CD4-positive, alpha-beta T cell treated with Interleukin-15 for 1 hour (primary cell): Measurements from ENCODE around the gene OSBPL6.
"Not testable (repeated sequence)": the region's sequence is repeated elsewhere in the genome, so short reads cannot be mapped to it uniquely, and the experiment has no call there.

ENCODE experiments used
- DNase-seq: peaks from one replicate; pipeline ENCODE4 v3.0.0-alpha.2; 2020

OSBPL6 gene

DNA sequence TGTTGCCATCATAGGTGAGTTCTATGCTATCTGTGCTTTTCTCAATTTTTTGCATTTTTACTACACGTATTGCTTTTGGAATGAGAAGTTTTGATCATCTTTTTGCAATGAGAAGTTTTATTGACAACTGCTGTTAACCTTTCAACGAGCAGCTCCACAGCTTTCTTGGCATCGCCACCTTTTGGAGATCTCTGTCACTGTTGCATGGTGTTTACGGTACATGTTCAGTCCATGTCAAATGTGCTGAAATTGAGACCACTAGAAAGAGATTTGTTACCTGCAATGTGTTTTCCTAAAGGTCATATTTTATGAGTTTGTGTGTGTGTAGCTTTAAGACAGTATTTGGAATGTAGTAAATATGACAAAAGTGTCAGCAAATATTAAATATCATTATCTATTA, 120.8 kb downstream of the OSBPL6 start:
- no peak for DNase-seq

GRCh38 chr2:178315488-178315948, 121.2 kb downstream of the OSBPL6 start:
- no peak for DNase-seq

DNA sequence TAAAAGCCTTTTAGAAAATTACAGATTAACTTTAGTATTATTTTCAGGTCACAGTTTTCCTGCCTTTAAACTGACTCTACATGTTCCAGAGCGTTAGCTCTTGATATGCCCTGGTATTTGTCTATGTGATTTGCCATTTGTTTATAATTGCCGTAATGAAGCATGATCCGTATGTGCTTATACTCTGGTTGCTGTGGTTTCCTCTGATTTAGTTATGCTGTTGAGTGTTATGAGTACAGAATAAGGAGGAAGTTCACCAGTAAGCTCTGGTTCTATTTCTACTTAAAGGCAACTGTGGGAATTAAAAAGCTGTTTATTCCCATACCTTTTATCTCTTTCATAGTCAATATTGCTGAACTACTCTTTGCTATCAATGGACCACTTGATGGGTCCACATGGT, 123.5 kb downstream of the OSBPL6 start:
- DNase-seq = no peak

GRCh38 chr2:178320011-178320585, 125.8 kb downstream of the OSBPL6 start:
- no peak for DNase-seq

GRCh38 chr2:178322068-178322467, 127.8 kb downstream of the OSBPL6 start:
- no peak for DNase-seq

DNA sequence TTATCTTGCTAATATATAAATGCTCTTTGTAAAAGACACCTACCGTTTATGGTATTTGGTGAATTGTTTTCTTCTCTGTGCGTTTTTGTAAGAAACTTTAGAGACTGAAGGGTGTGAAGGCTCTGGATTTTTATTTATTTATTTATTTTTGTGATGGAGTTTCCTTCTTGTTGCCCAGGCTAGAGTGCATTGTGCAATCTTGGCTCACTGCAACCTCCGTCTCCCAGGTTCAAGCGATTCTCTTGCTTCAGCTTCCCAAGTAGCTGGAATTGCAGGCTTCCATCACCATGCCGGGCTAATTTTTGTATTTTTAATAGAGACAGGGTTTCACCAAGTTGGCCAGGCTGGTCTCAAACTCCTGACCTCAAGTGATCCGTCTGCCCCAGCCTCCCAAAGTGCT, 129.0 kb downstream of the OSBPL6 start:
- not testable (repeated sequence) for DNase-seq

DNA sequence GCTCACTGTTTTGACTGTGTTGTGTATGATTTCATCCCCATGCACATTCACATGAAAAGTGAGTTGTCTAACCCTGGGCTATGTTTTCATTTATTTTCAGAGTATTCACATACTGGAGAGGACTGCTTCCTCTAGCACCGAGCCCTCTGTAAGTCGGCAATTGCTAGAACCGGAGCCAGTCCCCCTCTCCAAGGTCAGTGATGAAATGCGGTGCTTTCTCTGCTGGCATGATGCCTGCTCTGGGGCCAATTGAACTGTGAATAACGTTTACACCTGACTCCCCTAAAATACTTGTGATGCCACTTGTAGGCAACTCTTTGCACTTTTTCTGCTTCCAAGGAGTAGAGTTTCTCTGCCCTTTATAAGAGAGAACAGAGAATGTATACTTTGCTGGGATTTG, 129.8 kb downstream of the OSBPL6 start:
- DNase-seq = no peak

GRCh38 chr2:178325268-178325667, 131.0 kb downstream of the OSBPL6 start:
- DNase-seq = no peak

DNA sequence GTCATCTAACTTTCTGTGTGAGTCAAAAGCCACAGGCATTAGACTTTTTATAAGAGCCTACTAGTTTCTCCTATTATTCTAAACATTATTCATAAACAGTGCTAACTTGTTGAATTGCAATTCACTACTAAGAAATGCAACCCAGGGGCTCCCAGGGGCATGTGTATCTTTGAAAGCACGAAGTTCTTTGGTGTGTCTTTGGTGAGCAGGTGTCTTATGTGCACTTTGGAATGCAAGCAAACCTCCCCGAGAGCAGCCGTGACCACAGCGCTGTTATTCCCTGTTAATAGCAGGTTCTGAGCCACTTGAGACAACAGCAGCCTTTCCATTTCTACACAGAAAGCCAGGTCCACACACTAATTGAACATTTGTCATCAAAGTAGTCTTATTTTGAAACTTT, 133.2 kb downstream of the OSBPL6 start:
- DNase-seq = no peak

DNA sequence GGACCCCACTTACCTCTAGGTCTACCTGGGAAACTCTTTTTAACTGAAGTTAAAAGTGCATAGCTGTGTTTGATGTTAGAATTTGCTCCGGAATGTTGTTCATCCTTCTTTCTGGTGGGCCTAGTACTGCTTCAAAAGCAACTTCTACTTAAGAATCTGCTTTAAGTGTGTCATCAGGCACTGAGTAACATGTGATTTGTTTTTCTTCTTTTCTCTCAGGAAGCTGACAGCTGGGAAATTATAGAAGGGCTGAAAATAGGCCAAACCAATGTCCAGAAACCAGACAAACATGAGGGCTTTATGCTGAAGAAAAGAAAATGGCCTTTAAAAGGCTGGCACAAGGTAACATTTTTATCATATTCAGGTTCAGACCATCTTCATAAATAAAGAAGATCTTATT, 133.7 kb downstream of the OSBPL6 start:
- DNase-seq = no peak

DNA sequence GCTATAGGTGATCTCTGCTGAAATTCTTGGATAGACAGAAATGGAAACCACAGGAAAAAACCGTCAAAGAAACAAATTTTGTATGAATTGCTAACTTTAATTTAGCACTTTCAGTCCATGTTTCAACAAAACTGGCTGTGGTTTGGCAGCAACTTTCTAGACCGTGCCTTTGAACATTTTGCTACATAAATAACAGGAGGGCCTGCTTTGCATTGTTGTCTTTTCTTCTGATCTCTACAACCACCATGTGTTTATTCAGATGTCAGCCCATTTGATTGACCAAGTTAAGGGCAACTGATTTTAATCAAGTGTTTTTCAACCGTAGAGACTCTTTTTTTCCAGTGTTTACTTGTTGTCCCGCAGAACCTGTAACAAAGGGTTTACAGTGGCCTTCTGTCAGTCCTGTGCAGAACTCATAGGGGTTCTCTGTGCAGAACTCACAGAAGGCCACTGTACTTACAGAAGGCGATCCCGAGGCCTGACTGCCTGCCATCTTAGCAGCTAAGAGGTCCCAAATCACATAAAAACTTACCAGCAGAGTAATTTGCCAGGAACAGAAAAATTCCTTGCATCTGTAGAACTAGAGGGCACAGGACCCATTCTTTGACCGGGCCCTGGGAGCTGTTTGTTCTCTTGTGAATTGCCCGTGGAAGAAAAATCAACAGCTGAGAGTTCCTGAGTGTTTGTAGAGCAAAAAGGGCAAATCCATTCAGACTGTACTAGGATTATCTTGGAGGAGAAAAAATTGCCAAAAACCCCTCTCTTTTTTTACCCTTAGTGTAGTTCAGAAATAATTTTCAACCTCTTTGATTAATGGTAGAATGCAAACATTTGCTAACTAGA, 136.1 kb downstream of the OSBPL6 start:
- DNase-seq = no peak

- DNase-seq = no peak
These were observed 137.4 kb downstream of the OSBPL6 start for GRCh38 chr2:178331474-178332432.

DNA sequence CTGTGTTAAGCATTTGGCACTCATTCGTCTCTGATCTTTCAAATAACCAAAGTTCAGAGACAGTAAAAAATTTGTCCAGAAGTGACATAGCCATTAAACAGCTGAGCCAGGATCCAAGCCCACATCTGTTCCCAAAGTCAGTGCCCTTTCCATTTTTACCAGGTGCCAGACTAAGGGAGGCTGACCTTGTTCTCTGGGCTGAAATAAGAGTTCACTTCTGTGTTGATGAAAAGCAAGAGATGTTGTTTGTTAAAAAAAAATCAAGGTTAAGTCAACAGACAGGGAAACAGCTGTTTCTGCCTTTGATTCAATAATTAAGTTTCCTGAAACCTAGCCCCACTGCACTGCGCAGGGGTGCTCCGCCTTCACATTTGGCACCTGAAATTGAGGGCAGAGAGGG, 139.5 kb downstream of the OSBPL6 start:
- DNase-seq = no peak

DNA sequence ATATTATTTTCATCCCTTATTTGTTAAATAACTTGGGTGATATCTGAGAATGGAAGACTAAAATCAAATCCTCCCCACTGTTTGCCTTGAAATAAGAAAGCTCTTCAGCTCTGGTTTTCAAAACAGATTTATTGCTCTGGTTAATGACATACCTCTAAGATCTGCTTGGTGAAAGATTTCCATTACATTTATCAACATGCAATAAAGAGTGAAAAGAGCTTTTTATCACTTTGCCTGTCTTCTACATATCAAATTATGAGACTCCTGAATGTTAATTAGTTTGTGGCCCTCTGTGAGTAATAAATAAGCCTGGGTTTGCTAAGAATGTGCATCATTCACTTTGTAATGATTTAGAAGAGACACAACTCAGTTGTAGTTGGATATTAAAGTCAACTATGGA, 140.9 kb downstream of the OSBPL6 start:
- no peak for DNase-seq

- no peak for DNase-seq
These were observed 149.8 kb downstream of the OSBPL6 start for GRCh38 chr2:178344121-178344520.

DNA sequence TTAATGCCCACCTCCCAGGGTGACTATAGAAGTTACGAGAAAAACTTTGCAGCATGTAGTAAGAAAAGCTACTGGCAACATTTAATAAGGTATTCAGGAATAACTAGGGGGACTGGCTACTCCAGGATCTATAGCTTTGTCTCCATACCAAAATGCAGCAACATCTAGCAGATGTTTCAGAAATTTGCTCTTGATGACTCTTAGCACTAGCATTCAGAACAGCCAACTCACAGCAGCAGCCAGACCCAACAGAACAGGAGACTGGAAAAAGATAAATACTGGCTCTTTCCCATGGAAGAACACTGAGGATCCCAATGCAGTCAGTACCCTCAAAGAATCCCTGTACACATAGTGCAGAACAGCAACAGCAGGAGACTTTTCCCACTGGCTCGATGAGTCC, 151.6 kb downstream of the OSBPL6 start:
- no peak for DNase-seq

- DNase-seq = no peak
These were observed 155.7 kb downstream of the OSBPL6 start for GRCh38 chr2:178350051-178350450.

DNA sequence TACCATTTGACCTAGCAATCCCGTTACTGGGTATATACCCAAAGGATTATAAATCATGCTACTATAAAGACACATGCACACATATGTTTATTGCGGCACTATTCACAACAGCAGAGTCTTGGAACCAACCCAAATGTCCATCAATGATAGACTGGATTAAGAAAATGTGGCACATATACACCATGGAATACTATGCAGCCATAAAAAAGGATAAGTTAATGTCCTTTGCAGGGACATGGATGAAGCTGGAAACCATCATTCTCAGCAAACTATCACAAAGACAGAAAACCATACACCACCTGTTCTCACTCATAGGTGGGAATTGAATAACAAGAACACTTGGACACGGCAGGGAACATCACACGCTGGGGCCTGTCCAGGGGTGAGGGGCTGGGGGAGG, 163.4 kb downstream of the OSBPL6 start:
- not testable (repeated sequence) for DNase-seq

DNA sequence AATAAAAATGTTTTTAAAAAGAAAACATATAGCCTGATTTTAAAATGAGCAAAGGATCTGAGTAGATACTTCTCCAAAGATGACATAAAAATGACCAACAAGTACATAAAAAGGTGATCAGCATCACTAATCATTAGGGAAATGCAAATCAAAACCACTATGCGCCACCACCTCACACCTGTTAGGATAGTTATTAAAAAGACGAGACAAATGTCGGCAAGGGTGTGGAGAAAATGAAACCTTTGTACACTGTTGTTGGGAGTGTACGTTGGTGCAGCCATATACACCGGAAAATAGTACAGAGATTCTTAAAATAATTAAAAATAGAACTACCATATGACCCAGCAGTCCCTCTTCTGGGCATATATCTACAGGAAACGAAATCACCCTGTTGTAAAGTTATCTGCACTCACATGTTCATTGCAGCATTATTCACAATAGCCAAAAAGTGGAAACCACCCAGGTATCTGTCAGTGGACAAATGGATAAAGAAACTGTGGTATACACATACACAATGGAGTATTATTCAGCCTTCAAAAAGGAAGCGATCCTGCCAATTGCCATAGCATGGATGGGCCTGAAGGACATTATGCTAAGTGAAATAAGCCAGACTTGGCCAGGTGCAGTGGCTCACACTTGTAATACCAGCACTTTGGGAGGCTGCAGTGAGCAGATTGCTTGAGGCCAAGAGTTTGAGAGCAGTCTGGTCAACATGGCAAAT, 165.0 kb downstream of the OSBPL6 start:
- DNase-seq = no peak

DNA sequence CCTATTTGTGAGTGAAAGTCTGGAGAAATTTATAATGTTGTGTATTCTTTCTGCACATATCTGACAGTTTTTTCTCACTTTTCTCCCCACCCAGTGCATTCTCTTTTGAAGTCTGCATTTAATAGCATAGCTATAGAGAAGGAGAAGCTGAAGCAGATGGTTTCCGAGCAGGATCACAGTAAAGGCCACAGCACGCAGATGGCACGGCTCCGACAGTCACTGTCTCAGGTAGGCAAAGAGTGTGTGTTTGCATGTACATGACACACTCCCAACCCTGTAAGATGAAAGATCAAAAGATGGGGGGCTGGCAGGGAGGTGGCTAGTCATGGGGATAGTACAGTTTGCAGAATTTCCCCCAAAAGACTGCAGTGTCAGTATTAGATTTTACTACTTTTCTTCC, 167.3 kb downstream of the OSBPL6 start:
- no peak for DNase-seq

DNA sequence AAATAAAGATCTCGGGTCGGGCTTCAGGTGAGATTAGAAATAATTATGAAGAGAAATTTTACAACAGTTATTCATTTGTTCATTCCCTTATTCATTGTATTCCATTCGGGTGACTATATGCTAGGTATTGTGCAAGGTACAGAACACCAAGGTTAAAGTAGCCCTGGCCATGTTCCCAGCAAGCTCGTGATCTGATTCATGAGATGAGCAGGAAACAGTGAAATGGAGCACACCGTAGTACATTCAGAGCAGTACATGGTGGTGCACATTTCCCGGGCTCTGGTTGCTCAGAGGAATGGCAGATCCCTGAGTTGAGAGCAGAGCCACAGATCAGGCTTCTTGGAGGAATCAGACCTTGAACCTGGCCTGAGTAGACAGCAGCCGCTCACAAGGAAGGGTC, 168.9 kb downstream of the OSBPL6 start:
- no peak for DNase-seq

GRCh38 chr2:178365116-178365515, 170.8 kb downstream of the OSBPL6 start:
- DNase-seq = no peak

DNA sequence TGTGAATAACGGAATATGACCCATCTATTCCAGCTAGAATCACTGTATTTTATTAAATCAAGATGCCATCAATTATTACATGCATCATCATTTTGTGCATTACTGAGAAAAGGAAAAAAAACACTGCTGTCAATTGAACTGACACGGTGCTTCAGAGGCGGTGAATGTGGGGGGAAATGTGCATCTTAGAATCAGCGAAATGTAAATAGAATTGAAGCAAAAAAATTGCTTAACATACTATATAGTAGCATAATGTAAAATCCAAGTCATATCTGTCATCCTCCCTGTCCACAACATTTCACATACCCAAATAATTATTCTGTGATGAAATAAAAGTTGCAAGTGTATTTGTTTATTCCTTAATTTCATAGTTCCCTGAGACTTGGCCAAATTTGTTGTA, 172.1 kb downstream of the OSBPL6 start:
- DNase-seq = no peak
